ENCODE measurements around the gene TREML4.

The TREML4 gene

DNA sequence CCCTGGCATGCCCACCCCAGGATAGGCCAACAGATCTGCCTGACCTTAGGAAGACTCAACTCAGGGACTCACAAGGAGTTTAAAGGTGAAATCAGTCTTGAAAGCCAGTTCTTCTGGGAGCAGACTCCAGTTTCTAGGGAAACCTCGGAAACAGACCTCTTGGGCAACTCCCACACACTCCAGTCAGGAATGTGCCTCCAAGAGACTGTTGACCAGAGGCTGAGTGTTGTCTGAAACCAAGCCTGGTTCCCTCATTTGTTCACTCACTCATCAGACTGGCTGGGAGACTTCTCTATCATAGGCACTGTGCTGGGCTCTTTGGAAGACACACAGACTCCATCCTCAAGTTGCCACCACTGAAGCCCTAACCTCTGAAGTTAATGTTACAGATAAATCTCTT, 56.6 kb downstream of the TREML4 start:
- H4K20me1 ChIP-seq (ENCODE audit: insufficient read depth, low read length), result no peaks in the 10 kb centered on the region
- H3K27me3 ChIP-seq (ENCODE audit: insufficient read depth, low read length, poor library complexity), result no peaks in the 10 kb centered on the region
- no peaks in the 10 kb centered on the region for H3K9me3 ChIP-seq (ENCODE audit: insufficient read depth, low read length, severe bottlenecking)
- TF ChIP-seq EZH2 (IDR thresholded peaks at IDR 0.05; ENCODE audit: borderline replicate concordance, low read depth, low read length, severe bottlenecking), result no peak
- TF ChIP-seq, protein P1, sequence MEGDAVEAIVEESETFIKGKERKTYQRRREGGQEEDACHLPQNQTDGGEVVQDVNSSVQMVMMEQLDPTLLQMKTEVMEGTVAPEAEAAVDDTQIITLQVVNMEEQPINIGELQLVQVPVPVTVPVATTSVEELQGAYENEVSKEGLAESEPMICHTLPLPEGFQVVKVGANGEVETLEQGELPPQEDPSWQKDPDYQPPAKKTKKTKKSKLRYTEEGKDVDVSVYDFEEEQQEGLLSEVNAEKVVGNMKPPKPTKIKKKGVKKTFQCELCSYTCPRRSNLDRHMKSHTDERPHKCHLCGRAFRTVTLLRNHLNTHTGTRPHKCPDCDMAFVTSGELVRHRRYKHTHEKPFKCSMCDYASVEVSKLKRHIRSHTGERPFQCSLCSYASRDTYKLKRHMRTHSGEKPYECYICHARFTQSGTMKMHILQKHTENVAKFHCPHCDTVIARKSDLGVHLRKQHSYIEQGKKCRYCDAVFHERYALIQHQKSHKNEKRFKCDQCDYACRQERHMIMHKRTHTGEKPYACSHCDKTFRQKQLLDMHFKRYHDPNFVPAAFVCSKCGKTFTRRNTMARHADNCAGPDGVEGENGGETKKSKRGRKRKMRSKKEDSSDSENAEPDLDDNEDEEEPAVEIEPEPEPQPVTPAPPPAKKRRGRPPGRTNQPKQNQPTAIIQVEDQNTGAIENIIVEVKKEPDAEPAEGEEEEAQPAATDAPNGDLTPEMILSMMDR (IDR thresholded peaks at IDR 0.05; ENCODE audit: borderline replicate concordance, extremely low read depth, low read length, poor library complexity, severe bottlenecking), result no peak
- H3K9ac ChIP-seq (ENCODE audit: low read depth, low read length), result no peak overlapping the region
- ATAC-seq (ENCODE audit: insufficient read depth, low read depth), result no peak
- no peak overlapping the region for H3K27ac ChIP-seq (ENCODE audit: low read length)
- H3K4me2 ChIP-seq (ENCODE audit: insufficient read depth, low read length), result no peak overlapping the region
- no peaks in the 10 kb centered on the region for H3K36me3 ChIP-seq (ENCODE audit: insufficient read depth, low read length)
- H3K79me2 ChIP-seq (ENCODE audit: insufficient read depth, low read length), result no peaks in the 10 kb centered on the region
- H2AFZ ChIP-seq (ENCODE audit: low read depth, low read length), result no peak overlapping the region
- no peak overlapping the region for H3K4me3 ChIP-seq (ENCODE audit: low read depth in 1 of 2, low read length in 2 of 2)
- H3K4me1 ChIP-seq (ENCODE audit: insufficient read depth, low read length), result no peaks in the 10 kb centered on the region
- no peak for DNase-seq

- Histone ChIP-seq H3K79me2 (ENCODE audit: insufficient read depth, low read length) (no peaks in the 10 kb centered on the region), H3K4me1 (ENCODE audit: insufficient read depth, low read length) (no peaks in the 10 kb centered on the region), H3K4me3 (ENCODE audit: low read depth in 1 of 2, low read length in 2 of 2) (no peak within 1 kb of the TSS), H3K4me2 (ENCODE audit: insufficient read depth, low read length) (no peak within 1 kb of the TSS), H3K36me3 (ENCODE audit: insufficient read depth, low read length) (no peaks in the 10 kb centered on the region), H3K9ac (ENCODE audit: low read depth, low read length) (no peak within 1 kb of the TSS), H3K27me3 (ENCODE audit: insufficient read depth, low read length, poor library complexity) (no peaks in the 10 kb centered on the region), H2AFZ (ENCODE audit: low read depth, low read length) (no peak within 1 kb of the TSS), H4K20me1 (ENCODE audit: insufficient read depth, low read length) (no peaks in the 10 kb centered on the region), H3K27ac (ENCODE audit: low read length) (no peak within 1 kb of the TSS), H3K9me3 (ENCODE audit: insufficient read depth, low read length, severe bottlenecking) (no peaks in the 10 kb centered on the region)
- no peak for DNase-seq
- no peak for TF ChIP-seq EZH2 (IDR thresholded peaks at IDR 0.05; ENCODE audit: borderline replicate concordance, low read depth, low read length, severe bottlenecking)
- TF ChIP-seq, protein P1 (IDR thresholded peaks at IDR 0.05; ENCODE audit: borderline replicate concordance, extremely low read depth, low read length, poor library complexity, severe bottlenecking), result no peak
- ATAC-seq (ENCODE audit: insufficient read depth, low read depth), result no peak
Measured at GRCh38 chr6:41286544-41287346, 58.6 kb downstream of the TREML4 start, which contains the start of gene TREM1. Gene TREM1, minus strand, starts transcription at chr6:41286682. Its CDS starts 27 bp downstream, at chr6:41286655.

DNA sequence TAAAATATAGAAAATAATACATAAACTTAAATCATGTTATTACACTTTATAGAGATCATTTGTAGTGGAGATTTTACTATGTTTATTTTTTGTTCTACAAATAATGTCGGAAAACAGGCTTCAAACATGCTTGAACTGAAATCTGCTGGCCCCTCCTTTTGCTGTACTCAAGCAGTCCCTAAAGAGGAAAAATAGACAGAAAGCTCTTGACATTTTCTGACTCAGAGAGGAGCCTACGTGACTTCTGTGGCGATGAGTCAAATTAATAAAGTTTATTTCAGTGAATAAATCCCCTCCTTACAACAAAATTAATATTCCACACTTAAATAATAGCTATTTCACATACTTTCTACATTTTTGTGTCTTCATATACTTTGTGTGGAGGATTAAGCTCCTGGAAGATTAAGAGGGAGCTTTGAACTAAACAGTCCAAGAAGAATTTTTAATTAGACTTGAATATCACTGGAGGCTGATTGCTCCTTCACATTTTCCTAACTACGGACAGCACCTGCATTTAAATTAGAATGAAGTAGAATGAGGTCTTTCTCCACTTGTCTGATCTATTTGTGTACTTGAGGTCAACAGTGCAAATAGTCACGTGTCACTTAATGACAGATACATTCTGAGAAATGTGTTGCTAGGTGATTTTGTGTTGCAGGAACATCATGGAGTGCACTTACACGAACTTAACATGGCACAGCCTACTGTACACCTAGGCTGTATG, 60.0 kb downstream of the TREML4 start:
- Histone ChIP-seq H3K9ac (ENCODE audit: low read depth, low read length) (no peak overlapping the region), H3K4me2 (ENCODE audit: insufficient read depth, low read length) (no peak overlapping the region), H4K20me1 (ENCODE audit: insufficient read depth, low read length) (no peaks in the 10 kb centered on the region), H3K9me3 (ENCODE audit: insufficient read depth, low read length, severe bottlenecking) (no peaks in the 10 kb centered on the region), H3K27me3 (ENCODE audit: insufficient read depth, low read length, poor library complexity) (no peaks in the 10 kb centered on the region), H3K79me2 (ENCODE audit: insufficient read depth, low read length) (no peaks in the 10 kb centered on the region), H3K4me1 (ENCODE audit: insufficient read depth, low read length) (no peaks in the 10 kb centered on the region), H3K36me3 (ENCODE audit: insufficient read depth, low read length) (no peaks in the 10 kb centered on the region), H2AFZ (ENCODE audit: low read depth, low read length) (no peak overlapping the region), H3K4me3 (ENCODE audit: low read depth in 1 of 2, low read length in 2 of 2) (no peak overlapping the region), H3K27ac (ENCODE audit: low read length) (no peak overlapping the region)
- DNase-seq, result no peak
- ATAC-seq (ENCODE audit: insufficient read depth, low read depth), result no peak
- no peak for TF ChIP-seq EZH2 (IDR thresholded peaks at IDR 0.05; ENCODE audit: borderline replicate concordance, low read depth, low read length, severe bottlenecking)
- TF ChIP-seq, protein P1 (IDR thresholded peaks at IDR 0.05; ENCODE audit: borderline replicate concordance, extremely low read depth, low read length, poor library complexity, severe bottlenecking), result no peak
